GM15510 (cell line): ENCODE data around the gene HOXA7.

ENCODE experiments used
- POLR2A ChIP-seq: IDR thresholded peaks from 3 replicates; pipeline ENCODE4 v1.6.1; 2011; ENCODE audit warnings: borderline replicate concordance; ENCODE audit not compliant: insufficient read length; ENCODE audit errors: extremely low read depth

HOXA7 gene

GRCh38 chr7:27180431-27181420 is 24.3 kb upstream of the HOXA7 start:
- TF ChIP-seq POLR2A: no peak

- no peak for TF ChIP-seq POLR2A
Measured at GRCh38 chr7:27179503-27180430, 23.3 kb upstream of the HOXA7 start.

GRCh38 chr7:27179030-27179429 is 22.6 kb upstream of the HOXA7 start:
- TF ChIP-seq POLR2A: no peak

- TF ChIP-seq POLR2A: no peak
Measured at GRCh38 chr7:27178366-27178765, 21.9 kb upstream of the HOXA7 start.

GRCh38 chr7:27177795-27178320 is 21.4 kb upstream of the HOXA7 start:
- TF ChIP-seq POLR2A: no peak

GRCh38 chr7:27176962-27177794 is 20.7 kb upstream of the HOXA7 start:
- no peak for TF ChIP-seq POLR2A

GRCh38 chr7:27176524-27176845 is 20.0 kb upstream of the HOXA7 start:
- no peak for TF ChIP-seq POLR2A

GRCh38 chr7:27175626-27176523 is 19.4 kb upstream of the HOXA7 start:
- TF ChIP-seq POLR2A: no peak

GRCh38 chr7:27174874-27175625 is 18.6 kb upstream of the HOXA7 start:
- no peak for TF ChIP-seq POLR2A

GRCh38 chr7:27173956-27174873 is 17.7 kb upstream of the HOXA7 start, which contains the start of gene HOXA10:
TSS of gene HOXA10 (minus strand) at chr7:27174320. CDS start at chr7:27174306, 14 bp downstream.
- no peak for TF ChIP-seq POLR2A

- TF ChIP-seq POLR2A: no peak
Measured at GRCh38 chr7:27173511-27173955, 17.1 kb upstream of the HOXA7 start.
